ENCODE results near the gene PIP5K1B.

DNA sequence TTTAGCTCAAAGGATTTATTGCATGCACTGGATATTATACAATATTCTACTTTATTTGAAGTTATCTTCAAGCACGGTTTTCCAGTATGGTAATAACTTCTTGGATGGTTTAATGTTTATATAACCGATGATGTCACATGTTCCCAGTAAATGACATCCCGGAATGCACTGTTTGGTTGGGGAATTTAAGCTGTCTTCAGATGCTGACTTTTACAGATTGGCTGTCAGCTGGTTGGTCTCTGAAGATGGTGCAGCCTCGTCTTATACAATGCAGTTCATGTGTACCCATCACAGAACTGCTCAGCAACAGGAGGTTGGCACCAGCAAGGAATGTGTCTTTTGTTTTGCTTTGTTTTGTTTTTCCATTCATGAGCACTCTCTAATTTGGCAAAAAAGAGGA, 165.0 kb downstream of the PIP5K1B start:
- TF ChIP-seq, protein P1, sequence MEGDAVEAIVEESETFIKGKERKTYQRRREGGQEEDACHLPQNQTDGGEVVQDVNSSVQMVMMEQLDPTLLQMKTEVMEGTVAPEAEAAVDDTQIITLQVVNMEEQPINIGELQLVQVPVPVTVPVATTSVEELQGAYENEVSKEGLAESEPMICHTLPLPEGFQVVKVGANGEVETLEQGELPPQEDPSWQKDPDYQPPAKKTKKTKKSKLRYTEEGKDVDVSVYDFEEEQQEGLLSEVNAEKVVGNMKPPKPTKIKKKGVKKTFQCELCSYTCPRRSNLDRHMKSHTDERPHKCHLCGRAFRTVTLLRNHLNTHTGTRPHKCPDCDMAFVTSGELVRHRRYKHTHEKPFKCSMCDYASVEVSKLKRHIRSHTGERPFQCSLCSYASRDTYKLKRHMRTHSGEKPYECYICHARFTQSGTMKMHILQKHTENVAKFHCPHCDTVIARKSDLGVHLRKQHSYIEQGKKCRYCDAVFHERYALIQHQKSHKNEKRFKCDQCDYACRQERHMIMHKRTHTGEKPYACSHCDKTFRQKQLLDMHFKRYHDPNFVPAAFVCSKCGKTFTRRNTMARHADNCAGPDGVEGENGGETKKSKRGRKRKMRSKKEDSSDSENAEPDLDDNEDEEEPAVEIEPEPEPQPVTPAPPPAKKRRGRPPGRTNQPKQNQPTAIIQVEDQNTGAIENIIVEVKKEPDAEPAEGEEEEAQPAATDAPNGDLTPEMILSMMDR (IDR thresholded peaks at IDR 0.05): no peak
- TF ChIP-seq POLR2A (IDR thresholded peaks at IDR 0.05): no peak
